A673 (cell line): Measurements from ENCODE around the gene GALNT2. TPM values are rescaled to one million over a fixed set of nuclear protein-coding genes. Genes with fewer than 3 reads are reported as not detected.

Experiments
- BruUV-seq: library from RNA; stranded (reverse); fragments of 400-500 nt; replicated peaks from 2 replicates; lab custom pipeline; 2021; lab: Mats Ljungman, UMichigan
- CTCF ChIA-PET: fragments of 300-600 bp; sonication (Branson Sonifier 250); formaldehyde crosslinking; loops from one replicate; lab custom pipeline; 2022; ENCODE audit warnings: antibody characterized with exemption; lab: Charles Lee
- POLR2A ChIA-PET: fragments of 300-600 bp; sonication (Branson Sonifier 250); formaldehyde crosslinking; loops from one replicate; lab custom pipeline; 2022; ENCODE audit warnings: antibody characterized with exemption; ENCODE audit not compliant: low non-redundant PET; lab: Charles Lee
- DNase-seq: peaks from one replicate; pipeline ENCODE4 v3.0.0-alpha.2; 2015; ENCODE audit warnings: low spot score
- H3K27ac ChIP-seq: fragments of 200-600 bp; sonication (generic); 2 replicates; pipeline ENCODE4 v1.5.1; 2016; ENCODE audit warnings: mixed run types, low read depth, mild to moderate bottlenecking, mixed read lengths, antibody characterized with exemption, low read length; ENCODE audit not compliant: poor library complexity, severe bottlenecking
- H3K27me3 ChIP-seq: fragments of 200-600 bp; sonication (generic); replicated peaks from 2 replicates; pipeline ENCODE4 v1.6.1; 2017; ENCODE audit warnings: mixed run types, low read depth, mild to moderate bottlenecking, mixed read lengths, antibody characterized with exemption, low read length; ENCODE audit not compliant: insufficient read depth, poor library complexity
- H3K36me3 ChIP-seq: fragments of 200-600 bp; sonication (generic); 2 replicates; pipeline ENCODE4 v1.6.1; 2016; ENCODE audit warnings: mixed run types, mild to moderate bottlenecking, mixed read lengths, antibody characterized with exemption, low read length; ENCODE audit not compliant: insufficient read depth, poor library complexity, severe bottlenecking
- H3K4me1 ChIP-seq: fragments of 200-600 bp; sonication (generic); 2 replicates; pipeline ENCODE4 v1.6.1; 2017; ENCODE audit warnings: mixed run types, mild to moderate bottlenecking, mixed read lengths, antibody characterized with exemption, low read length; ENCODE audit not compliant: insufficient read depth, poor library complexity, severe bottlenecking
- H3K4me3 ChIP-seq: fragments of 200-600 bp; sonication (generic); 2 replicates; pipeline ENCODE4 v1.5.1; 2016; ENCODE audit warnings: low read depth, mixed run types, mild to moderate bottlenecking, mixed read lengths, low read length; ENCODE audit not compliant: poor library complexity, severe bottlenecking
- H3K9me3 ChIP-seq: fragments of 200-600 bp; sonication (generic); 2 replicates; pipeline ENCODE4 v1.6.1; 2016; ENCODE audit warnings: mixed run types, low read depth, mild to moderate bottlenecking, mixed read lengths, antibody characterized with exemption, low read length; ENCODE audit not compliant: poor library complexity, severe bottlenecking
- CTCF ChIP-seq: fragments of 300-800, 200-600 bp; sonication (generic); conservative IDR thresholded peaks from 2 replicates; pipeline ENCODE4 v1.5.1; 2017; ENCODE audit warnings: low read depth, mild to moderate bottlenecking, antibody characterized with exemption, low read length, moderate library complexity, mixed read lengths
- EZH2 ChIP-seq: fragments of 200-600 bp; sonication (generic); IDR thresholded peaks from 2 replicates; pipeline ENCODE4 v1.6.1; 2017; ENCODE audit warnings: borderline replicate concordance, low read depth, mild to moderate bottlenecking, mixed read lengths, antibody characterized with exemption, low read length; ENCODE audit not compliant: poor library complexity, severe bottlenecking
- intact Hi-C: fragments of 100-400 bp; cut with micrococcal nuclease; formaldehyde crosslinking; loops from one replicate; pipeline ENCODE4 v1.10.0; 2022; ENCODE audit not compliant: unreplicated experiment
- total RNA-seq: library from RNA; stranded (reverse); gene quantifications from 2 replicates; pipeline ENCODE4 v1.2.3, GENCODE V29; 2021

The GALNT2 gene
- total RNA-seq, 1 experiment from 2014 or later, result 94.6 TPM

- no TSS peak for BruUV-seq
- no peaks in the 10 kb centered on the region for H3K36me3 ChIP-seq
- CTCF ChIA-PET, result no interaction called here
- H3K27ac ChIP-seq, result no peak overlapping the region
- H3K27me3 ChIP-seq, result no peaks in the 10 kb centered on the region
- H3K4me3 ChIP-seq, result no peak overlapping the region
- no peaks in the 10 kb centered on the region for H3K9me3 ChIP-seq
- POLR2A ChIA-PET, result no interaction called here
- DNase-seq, result no peak
- H3K4me1 ChIP-seq, result no peaks in the 10 kb centered on the region
- TF ChIP-seq CTCF (no peak), EZH2 (no peak)
- intact Hi-C loops, result no loop called here
Observed at GRCh38 chr1:230322421-230322756, 255.4 kb downstream of the GALNT2 start.

GRCh38 chr1:230322967-230323547 lies 256.0 kb downstream of the GALNT2 start:
- Histone ChIP-seq H3K4me3 (no peak overlapping the region), H3K27me3 (no peaks in the 10 kb centered on the region), H3K27ac (no peak overlapping the region), H3K36me3 (no peaks in the 10 kb centered on the region), H3K9me3 (no peaks in the 10 kb centered on the region), H3K4me1 (no peaks in the 10 kb centered on the region)
- intact Hi-C loops, result no loop called here
- no peak for DNase-seq
- no TSS peak for BruUV-seq
- CTCF ChIA-PET, result no interaction called here
- TF ChIP-seq CTCF, result no peak
- no peak for TF ChIP-seq EZH2
- POLR2A ChIA-PET, result no interaction called here

GRCh38 chr1:230323686-230324085 lies 256.6 kb downstream of the GALNT2 start:
- Histone ChIP-seq H3K27me3 (no peaks in the 10 kb centered on the region), H3K36me3 (no peaks in the 10 kb centered on the region), H3K9me3 (no peaks in the 10 kb centered on the region), H3K4me1 (no peaks in the 10 kb centered on the region), H3K4me3 (no peak overlapping the region), H3K27ac (no peak overlapping the region)
- TF ChIP-seq CTCF (no peak), EZH2 (no peak)
- DNase-seq, result no peak
- ChIA-PET POLR2A (no interaction called here), CTCF (no interaction called here)
- intact Hi-C loops, result no loop called here
- no TSS peak for BruUV-seq
